OCI-LY1 (cell line): ENCODE measurements around the gene PTGR1.

Experiments
- H2AFZ ChIP-seq: fragments of 200-600 bp; sonication (generic), shearing (Covaris generic); 2 replicates; pipeline ENCODE4 v1.6.0; 2014; ENCODE audit warnings: antibody characterized with exemption, mild to moderate bottlenecking, low read length
- H3F3A ChIP-seq: fragments of 200-600 bp; sonication (generic), shearing (Covaris generic); 2 replicates; pipeline ENCODE4 v1.6.0; 2014; ENCODE audit warnings: mild to moderate bottlenecking, antibody characterized with exemption, low read length, moderate library complexity; ENCODE audit not compliant: insufficient read depth
- H3K27ac ChIP-seq: fragments of 200-600 bp; sonication (generic); 2 replicates; pipeline ENCODE4 v1.5.1; 2014; ENCODE audit warnings: low read length, mixed run types, mild to moderate bottlenecking, low read depth; ENCODE audit not compliant: poor library complexity, severe bottlenecking
- H3K27me3 ChIP-seq: fragments of 200-600 bp; sonication (generic); 2 replicates; pipeline ENCODE4 v1.6.0; 2014; ENCODE audit warnings: antibody characterized with exemption, mild to moderate bottlenecking, low read length, moderate library complexity; ENCODE audit not compliant: insufficient read depth
- H3K36me3 ChIP-seq: fragments of 200-600 bp; sonication (generic); 2 replicates; pipeline ENCODE4 v1.6.1; 2014; ENCODE audit warnings: mild to moderate bottlenecking, antibody characterized with exemption, low read length, moderate library complexity, mixed read lengths; ENCODE audit not compliant: insufficient read depth
- H3K4me1 ChIP-seq: fragments of 200-600 bp; sonication (generic); 2 replicates; pipeline ENCODE4 v1.5.1; 2014; ENCODE audit warnings: mild to moderate bottlenecking, low read length, moderate library complexity; ENCODE audit not compliant: insufficient read depth, severe bottlenecking
- H3K4me2 ChIP-seq: fragments of 200-600 bp; sonication (generic), shearing (Covaris generic); 2 replicates; pipeline ENCODE4 v1.6.1; 2014; ENCODE audit warnings: low read length
- H3K4me3 ChIP-seq: fragments of 200-600 bp; sonication (generic); 2 replicates; pipeline ENCODE4 v1.5.1; 2014; ENCODE audit warnings: low read length, low read depth, mild to moderate bottlenecking, mixed read lengths; ENCODE audit not compliant: poor library complexity, severe bottlenecking
- H3K79me2 ChIP-seq: fragments of 200-600 bp; shearing (Covaris generic); 2 replicates; pipeline ENCODE4 v1.6.1; 2016; ENCODE audit warnings: mixed run types, low read length, mixed read lengths; ENCODE audit not compliant: insufficient read depth
- H3K9ac ChIP-seq: fragments of 200-600 bp; sonication (generic), shearing (Covaris generic); 2 replicates; pipeline ENCODE4 v1.6.1; 2014; ENCODE audit warnings: mild to moderate bottlenecking, low read length, mixed read lengths
- H3K9me2 ChIP-seq: fragments of 200-600 bp; sonication (generic), shearing (Covaris generic); 2 replicates; pipeline ENCODE4 v1.6.1; 2014; ENCODE audit warnings: low read depth, mild to moderate bottlenecking, low read length, mixed read lengths
- H3K9me3 ChIP-seq: fragments of 200-600 bp; shearing (Covaris generic); 2 replicates; pipeline ENCODE4 v1.6.1; 2014; ENCODE audit warnings: low read length, mixed read lengths
- H4K20me1 ChIP-seq: fragments of 200-600 bp; sonication (generic), shearing (Covaris generic); 2 replicates; pipeline ENCODE4 v1.6.0; 2016; ENCODE audit warnings: mild to moderate bottlenecking, low read length; ENCODE audit not compliant: insufficient read depth
- CTCF ChIP-seq: fragments of 200-600 bp; sonication (generic), shearing (Covaris generic); IDR thresholded peaks from 2 replicates; pipeline ENCODE4 v1.5.1; 2017; ENCODE audit warnings: mild to moderate bottlenecking, antibody characterized with exemption, low read length, moderate library complexity, mixed read lengths
- EZH2 ChIP-seq: fragments of 200-600 bp; sonication (generic), shearing (Covaris generic); IDR thresholded peaks from 2 replicates; pipeline ENCODE4 v1.8.0; 2017; ENCODE audit warnings: borderline replicate concordance, mixed run types, mild to moderate bottlenecking, antibody characterized with exemption, low read length, moderate library complexity, mixed read lengths

PTGR1 gene

DNA sequence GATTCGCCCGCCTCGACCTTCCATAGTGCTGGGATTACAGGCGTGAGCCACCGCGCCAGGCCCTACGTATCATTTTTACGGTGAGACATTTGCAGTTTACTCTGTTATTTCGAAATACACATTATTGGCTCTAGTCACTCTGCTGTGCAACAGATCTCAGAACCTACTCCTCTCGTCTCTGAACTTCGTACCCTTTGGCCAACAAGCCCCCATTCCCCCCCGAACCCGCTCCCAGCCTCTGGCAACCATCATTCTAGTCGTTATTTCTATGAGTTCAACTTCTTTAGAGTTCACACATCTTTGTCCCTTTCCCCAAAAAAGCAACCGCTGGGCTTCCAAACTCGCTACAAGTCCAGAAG, 735 bp downstream of the PTGR1 start:
- Histone ChIP-seq H3K27me3 (0 out of 2 replicates have a peak, but pooled peaks cover 8% of the 10 kb centered on the region), H3K79me2 (no peaks in the 10 kb centered on the region), H4K20me1 (no peaks in the 10 kb centered on the region), H3K36me3 (no peaks in the 10 kb centered on the region), H2AFZ (no peak overlapping the region), H3K9ac (no peak overlapping the region), H3K4me3 (peak overlapping the region; percentile 52), H3K9me2 (no peaks in the 10 kb centered on the region), H3K4me2 (peak overlapping the region; percentile 70), H3K9me3 (no peaks in the 10 kb centered on the region), H3K27ac (no peak overlapping the region), H3K4me1 (peaks cover 18% of the 10 kb centered on the region), H3F3A (no peaks in the 10 kb centered on the region)
- TF ChIP-seq CTCF (no peak), EZH2 (no peak)

DNA sequence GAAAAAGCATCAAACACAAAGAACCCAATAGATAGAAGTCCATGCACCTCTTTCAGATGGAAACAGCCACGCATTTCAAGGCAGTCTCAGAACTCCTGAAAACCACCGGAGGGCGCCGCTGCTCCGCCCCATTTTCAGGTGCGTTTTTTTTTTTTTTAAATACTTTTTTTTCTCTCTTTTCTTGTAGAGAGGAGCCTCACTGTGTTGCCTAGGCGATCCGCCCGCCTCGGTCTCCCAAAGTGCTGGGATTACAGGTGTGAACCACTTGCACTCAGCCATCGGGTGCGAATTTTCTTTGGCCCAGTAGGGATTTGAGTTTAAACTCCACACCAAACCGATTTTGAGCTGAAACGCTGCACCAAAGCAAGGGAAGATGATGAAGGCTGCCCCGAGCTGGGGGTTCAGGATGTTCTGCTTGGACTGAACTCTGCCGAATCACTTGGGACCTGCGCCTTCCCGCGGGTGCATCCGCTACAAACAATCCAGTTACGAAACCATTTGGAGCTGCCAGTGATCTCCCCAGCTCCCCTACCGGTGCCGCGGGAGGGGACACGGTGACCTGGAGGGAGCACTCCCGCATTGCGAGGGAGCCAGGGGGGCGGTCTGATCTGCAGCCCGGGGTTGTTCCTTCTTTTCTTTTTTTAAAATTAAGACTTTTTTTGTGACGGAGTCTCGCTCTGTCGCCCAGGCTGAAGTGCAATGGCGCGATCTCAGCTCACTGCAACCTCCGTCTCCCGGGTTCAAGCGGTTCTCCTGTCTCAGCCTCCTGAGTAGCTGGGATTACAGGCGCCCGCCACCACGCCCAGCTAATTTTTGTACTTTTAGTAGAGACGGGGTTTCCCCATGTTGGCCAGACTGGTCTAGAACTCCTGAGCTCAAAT, 1.4 kb downstream of the PTGR1 start:
- Histone ChIP-seq H3K27ac (no peak overlapping the region), H4K20me1 (no peaks in the 10 kb centered on the region), H3K27me3 (0 out of 2 replicates have a peak, but pooled peaks cover 8% of the 10 kb centered on the region), H3K4me2 (peak overlapping the region; percentile 70), H3K79me2 (no peaks in the 10 kb centered on the region), H2AFZ (no peak overlapping the region), H3K36me3 (no peaks in the 10 kb centered on the region), H3K9me3 (no peaks in the 10 kb centered on the region), H3K9ac (no peak overlapping the region), H3K4me3 (peak overlapping the region; percentile 52), H3K4me1 (peaks cover 18% of the 10 kb centered on the region), H3F3A (no peaks in the 10 kb centered on the region), H3K9me2 (no peaks in the 10 kb centered on the region)
- TF ChIP-seq CTCF = peak; percentile 69
- TF ChIP-seq EZH2 = no peak

DNA sequence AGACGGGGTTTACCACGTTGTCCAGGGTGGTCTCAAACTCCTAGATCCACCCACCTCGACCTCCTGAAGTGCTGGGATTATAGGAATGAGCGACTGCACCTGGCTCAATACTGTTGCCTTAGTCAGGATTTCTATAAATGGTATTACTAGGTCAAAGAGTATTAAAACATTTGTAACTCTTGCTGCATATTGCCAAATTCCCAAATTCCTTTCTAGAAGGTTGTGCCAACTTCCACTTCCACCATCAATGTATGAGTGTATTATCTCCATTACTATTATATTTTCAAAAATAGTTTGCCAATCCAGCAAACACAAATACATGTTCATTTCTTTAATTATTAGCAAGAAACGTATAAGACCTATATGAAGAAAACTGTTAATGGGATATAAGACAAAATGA, 10.6 kb downstream of the PTGR1 start:
- H3K4me1 ChIP-seq = no peaks in the 10 kb centered on the region
- no peak overlapping the region for H3K9ac ChIP-seq
- H3K9me2 ChIP-seq = no peaks in the 10 kb centered on the region
- H3K27ac ChIP-seq = no peak overlapping the region
- no peak overlapping the region for H3K4me2 ChIP-seq
- H3K27me3 ChIP-seq = no peaks in the 10 kb centered on the region
- no peaks in the 10 kb centered on the region for H3F3A ChIP-seq
- no peak overlapping the region for H2AFZ ChIP-seq
- no peaks in the 10 kb centered on the region for H3K79me2 ChIP-seq
- no peaks in the 10 kb centered on the region for H3K9me3 ChIP-seq
- H3K4me3 ChIP-seq = no peak overlapping the region
- no peak for TF ChIP-seq EZH2
- no peak for TF ChIP-seq CTCF
- H3K36me3 ChIP-seq = no peaks in the 10 kb centered on the region
- H4K20me1 ChIP-seq = no peaks in the 10 kb centered on the region
